OCI-LY7 (cell line): ENCODE results near the gene ABCA7. TPM values are rescaled to one million over a fixed set of nuclear protein-coding genes. Genes with fewer than 3 reads are reported as not detected.

Experiments used
- BruUV-seq: library from RNA; stranded (reverse); fragments of 400-500 nt; replicated peaks from 2 replicates; lab custom pipeline; 2021; lab: Mats Ljungman, UMichigan
- CTCF ChIA-PET: fragments of 300-600 bp; sonication (Branson Sonifier 250); formaldehyde crosslinking; loops from one replicate; lab custom pipeline; 2022; ENCODE audit warnings: antibody characterized with exemption; ENCODE audit not compliant: unreplicated experiment; lab: Charles Lee
- POLR2A ChIA-PET: fragments of 300-600 bp; sonication (Branson Sonifier 250); formaldehyde crosslinking; loops from one replicate; lab custom pipeline; 2022; ENCODE audit warnings: antibody characterized with exemption; lab: Charles Lee
- DNase-seq: peaks from one replicate; pipeline ENCODE4 v3.0.0-alpha.2; 2015; ENCODE audit warnings: low spot score
- H2AFZ ChIP-seq: fragments of 200-600 bp; sonication (generic), shearing (Covaris generic); 2 replicates; pipeline ENCODE4 v1.6.1; 2014; ENCODE audit warnings: mild to moderate bottlenecking, antibody characterized with exemption, low read length, moderate library complexity
- H3K27ac ChIP-seq: fragments of 200-600 bp; sonication (generic); 2 replicates; pipeline ENCODE4 v1.5.1; 2014; ENCODE audit warnings: mixed run types, low read depth, mild to moderate bottlenecking, moderate library complexity, low read length, inconsistent platforms; ENCODE audit not compliant: poor library complexity, severe bottlenecking
- H3K36me3 ChIP-seq: fragments of 200-600 bp; sonication (generic); 2 replicates; pipeline ENCODE4 v1.6.1; 2014; ENCODE audit warnings: mild to moderate bottlenecking, antibody characterized with exemption, low read length, moderate library complexity, mixed read lengths; ENCODE audit not compliant: insufficient read depth
- H3K4me1 ChIP-seq: fragments of 200-600 bp; sonication (generic); 2 replicates; pipeline ENCODE4 v1.5.1; 2014; ENCODE audit warnings: mild to moderate bottlenecking, low read length; ENCODE audit not compliant: insufficient read depth, poor library complexity, severe bottlenecking
- H3K4me2 ChIP-seq: fragments of 200-600 bp; sonication (generic); 2 replicates; pipeline ENCODE4 v1.6.1; 2014; ENCODE audit warnings: mild to moderate bottlenecking, low read length
- H3K4me3 ChIP-seq: fragments of 200-600 bp; sonication (generic); 2 replicates; pipeline ENCODE4 v1.5.1; 2014; ENCODE audit warnings: mild to moderate bottlenecking, low read depth, low read length; ENCODE audit not compliant: poor library complexity, severe bottlenecking
- H3K79me2 ChIP-seq: fragments of 200-600 bp; sonication (generic); 2 replicates; pipeline ENCODE4 v1.6.1; 2016; ENCODE audit warnings: low read depth, mild to moderate bottlenecking, low read length, moderate library complexity, mixed read lengths; ENCODE audit not compliant: insufficient read depth
- H3K9me2 ChIP-seq: fragments of 200-600 bp; sonication (generic); 2 replicates; pipeline ENCODE4 v1.6.1; 2016; ENCODE audit warnings: mild to moderate bottlenecking, low read length, mixed read lengths; ENCODE audit not compliant: insufficient read depth
- H3K9me3 ChIP-seq: fragments of 200-600 bp; sonication (generic); 2 replicates; pipeline ENCODE4 v1.6.1; 2014; ENCODE audit warnings: mild to moderate bottlenecking, mixed run types, low read length, mixed read lengths
- H4K20me1 ChIP-seq: fragments of 200-600 bp; sonication (generic); 2 replicates; pipeline ENCODE4 v1.6.1; 2014; ENCODE audit warnings: mild to moderate bottlenecking, antibody characterized with exemption, low read length, moderate library complexity, mixed read lengths; ENCODE audit not compliant: insufficient read depth
- CTCF ChIP-seq: fragments of 200-600 bp; sonication (generic); conservative IDR thresholded peaks from 2 replicates; pipeline ENCODE4 v1.5.1; 2014; ENCODE audit warnings: mild to moderate bottlenecking, antibody characterized with exemption, low read length, moderate library complexity, mixed read lengths
- EZH2phosphoT487 ChIP-seq: fragments of 200-600 bp; sonication (generic); IDR thresholded peaks from 2 replicates; pipeline ENCODE4 v1.6.1; 2018; ENCODE audit warnings: low read depth, borderline replicate concordance, mild to moderate bottlenecking, mixed run types, antibody characterized with exemption, low read length, moderate library complexity, mixed read lengths
- intact Hi-C: fragments of 100-400 bp; cut with micrococcal nuclease; formaldehyde crosslinking; loops from one replicate; pipeline ENCODE4 v1.10.0; 2022; ENCODE audit not compliant: unreplicated experiment
- total RNA-seq, 2 experiments: library from RNA; depleted of rRNA in 1 of 2; stranded (reverse); fragments of >200 nt in 1 of 2; shearing (Covaris generic) in 1 of 2; gene quantifications; 2 replicates each; pipeline ENCODE4 v1.2.3, GENCODE V29; 2014 to 2022

Gene ABCA7
- total RNA-seq, 2 experiments from 2014 or later = 43.3 to 66.6 TPM

GRCh38 chr19:1068009-1069001, 28.4 kb downstream of the ABCA7 start:
- H3K9me3 ChIP-seq = no peaks in the 10 kb centered on the region
- CTCF ChIA-PET = interaction anchor here (0.5 kb wide), 1 partner anchor 193 kb away, joined by 3 read pairs; no protein-coding TSS in a partner anchor

GRCh38 chr19:1069009-1069779, 29.3 kb downstream of the ABCA7 start:
- intact Hi-C loops = loop anchor here (1.0 to 5.0 kb wide), 2 partner anchors 8 to 33 kb away; partner anchors contain the start of gene GPX4
- peak overlapping the region; percentile 99 for H3K4me2 ChIP-seq
- peak; percentile 78 for DNase-seq

More at GRCh38 chr19:1068009-1069001, 28.4 kb downstream of the ABCA7 start:
- Histone ChIP-seq H3K79me2 (peaks cover 32% of the 10 kb centered on the region), H4K20me1 (no peaks in the 10 kb centered on the region), H3K36me3 (peaks cover 43% of the 10 kb centered on the region), H3K9me2 (no peaks in the 10 kb centered on the region), H3K4me2 (peak overlapping the region; percentile 99), H2AFZ (no peak overlapping the region), H3K4me3 (peak overlapping the region; percentile 95), H3K4me1 (peaks cover 57% of the 10 kb centered on the region), H3K27ac (peak overlapping the region; percentile 91)
- DNase-seq = peak; percentile 61
- TF ChIP-seq CTCF (no peak), EZH2phosphoT487 (no peak)
- intact Hi-C loops = loop anchor here (1.0 to 5.0 kb wide), 2 partner anchors 9 to 34 kb away; partner anchors contain the start of gene GPX4
- no TSS peak for BruUV-seq
- POLR2A ChIA-PET = interaction anchor here (0.6 to 1.8 kb wide), 4 partner anchors 8 to 41 kb away, joined by 3 to 16 read pairs (median 6); partner anchors contain the start of gene CNN2

More at GRCh38 chr19:1069009-1069779, 29.3 kb downstream of the ABCA7 start:
- Histone ChIP-seq H3K36me3 (peaks cover 52% of the 10 kb centered on the region), H2AFZ (no peak overlapping the region), H3K79me2 (peaks cover 32% of the 10 kb centered on the region), H3K27ac (peak overlapping the region; percentile 91), H4K20me1 (no peaks in the 10 kb centered on the region), H3K4me1 (peaks cover 54% of the 10 kb centered on the region), H3K9me3 (no peaks in the 10 kb centered on the region), H3K4me3 (peak overlapping the region; percentile 95), H3K9me2 (no peaks in the 10 kb centered on the region)
- ChIA-PET POLR2A (no interaction called here), CTCF (no interaction called here)
- BruUV-seq = no TSS peak
- no peak; the same call in 1 of the 2 replicates for TF ChIP-seq CTCF
- no peak for TF ChIP-seq EZH2phosphoT487
